ENCODE measurements around the gene CCDC40. TPM values are rescaled to one million over a fixed set of nuclear protein-coding genes. Genes with fewer than 3 reads are reported as not detected.

CCDC40 gene
- total RNA-seq, result 10 to 100 TPM; 21.7 to 38.9 TPM
- 16.3 TPM for polyA plus RNA-seq (2013, experiment 1 of 2)
- 14.2 TPM for polyA plus RNA-seq (2013, experiment 2 of 2)
- long read RNA-seq, experiment 1, partial matches to known transcripts, result 6 of 12 reads
- long read RNA-seq, experiment 1, other reads (novel, unspliced or antisense), result 6 of 12 reads
- long read RNA-seq, experiment 2, transcript CCDC40-201 (11 exons, 1,970 nt), result major isoform, 5 of 23 reads
- long read RNA-seq, experiment 2, partial matches to known transcripts, result 8 of 23 reads
- long read RNA-seq, experiment 2, other reads (novel, unspliced or antisense), result 8 of 23 reads
- long read RNA-seq, experiment 3, full-length matches to known transcripts, result 12 of 48 reads
- long read RNA-seq, experiment 3, partial matches to known transcripts, result 19 of 48 reads
- long read RNA-seq, experiment 3, other reads (novel, unspliced or antisense), result 17 of 48 reads
- long read RNA-seq, experiment 4, transcript CCDC40-201 (11 exons, 1,970 nt), result major isoform, 6 of 26 reads
- long read RNA-seq, experiment 4, partial matches to known transcripts, result 10 of 26 reads
- long read RNA-seq, experiment 4, other reads (novel, unspliced or antisense), result 7 of 26 reads

- no peaks in the 10 kb centered on the region for H3K9me3 ChIP-seq (ENCODE audit: control insufficient read depth, low read length)
- TF ChIP-seq CTCF (conservative IDR thresholded peaks at IDR 0.05), result peak; percentile 25
- peak within 1 kb of the TSS; percentile 99 for H3K27ac ChIP-seq (ENCODE audit: low read depth, low read length)
- H3K27ac Mint-ChIP-seq, result peak within 1 kb of the TSS; percentile 93
- H3K27me3 ChIP-seq (ENCODE audit: control insufficient read depth, insufficient read depth, low read length, poor library complexity, severe bottlenecking), result no peaks in the 10 kb centered on the region
- peak within 1 kb of the TSS; percentile 92 for H3K4me3 Mint-ChIP-seq
- peak within 1 kb of the TSS; percentile 95 for H3K4me3 ChIP-seq (ENCODE audit: low read length)
- DNase-seq, result peak; percentile 97
- 0% methylated on average over 36 to 89 of the region's 89 CpGs for whole genome bisulfite sequencing, 2 experiments (ENCODE audit: insufficient coverage in 1 of 2, insufficient read length in 1 of 2)
- peaks cover 17% of the 10 kb centered on the region for H3K36me3 Mint-ChIP-seq (ENCODE audit: low read depth)
- H3K36me3 ChIP-seq (ENCODE audit: control insufficient read depth, insufficient read depth, low read length), result peaks cover 15% of the 10 kb centered on the region
- H3K27me3 Mint-ChIP-seq (ENCODE audit: insufficient read depth), result no peaks in the 10 kb centered on the region
- peak within 1 kb of the TSS; percentile 93 for H3K9ac ChIP-seq (ENCODE audit: extremely low read depth, low read length, poor library complexity, severe bottlenecking)
- H3K9me3 Mint-ChIP-seq, result no peaks in the 10 kb centered on the region
- peaks cover 3% of the 10 kb centered on the region for H3K4me1 ChIP-seq (ENCODE audit: control insufficient read depth, insufficient read depth, low read length)
- H3K4me1 Mint-ChIP-seq, result peaks cover 30% of the 10 kb centered on the region
Measured at GRCh38 chr17:80035937-80036714, at the start of gene CCDC40. Gene CCDC40 (plus strand): TSS chr17:80036642. CDS start chr17:80036663, 21 bp downstream.

- WGBS, 2 experiments (ENCODE audit: insufficient coverage in 1 of 2, insufficient read length in 1 of 2), result 88 to 94% methylated on average over 16 to 18 of the region's 18 CpGs
- peaks cover 3% of the 10 kb centered on the region for H3K4me1 ChIP-seq (ENCODE audit: control insufficient read depth, insufficient read depth, low read length)
- H3K27me3 Mint-ChIP-seq (ENCODE audit: insufficient read depth), result no peaks in the 10 kb centered on the region
- H3K9ac ChIP-seq (ENCODE audit: extremely low read depth, low read length, poor library complexity, severe bottlenecking), result no peak overlapping the region
- peaks cover 10% of the 10 kb centered on the region for H3K36me3 Mint-ChIP-seq (ENCODE audit: low read depth)
- no peaks in the 10 kb centered on the region for H3K9me3 Mint-ChIP-seq
- no peak overlapping the region for H3K27ac ChIP-seq (ENCODE audit: low read depth, low read length)
- no peaks in the 10 kb centered on the region for H3K36me3 ChIP-seq (ENCODE audit: control insufficient read depth, insufficient read depth, low read length)
- H3K27me3 ChIP-seq (ENCODE audit: control insufficient read depth, insufficient read depth, low read length, poor library complexity, severe bottlenecking), result no peaks in the 10 kb centered on the region
- no peaks in the 10 kb centered on the region for H3K9me3 ChIP-seq (ENCODE audit: control insufficient read depth, low read length)
- DNase-seq, result no peak
- peaks cover 27% of the 10 kb centered on the region for H3K4me1 Mint-ChIP-seq
- H3K27ac Mint-ChIP-seq, result no peak overlapping the region
- no peak for TF ChIP-seq CTCF (conservative IDR thresholded peaks at IDR 0.05)
- H3K4me3 Mint-ChIP-seq, result no peak overlapping the region
- H3K4me3 ChIP-seq (ENCODE audit: low read length), result no peak overlapping the region
Measured at GRCh38 chr17:79987187-79987934, 49.1 kb upstream of the CCDC40 start.

- peaks cover 3% of the 10 kb centered on the region for H3K4me1 ChIP-seq (ENCODE audit: control insufficient read depth, insufficient read depth, low read length)
- H3K36me3 ChIP-seq (ENCODE audit: control insufficient read depth, insufficient read depth, low read length), result no peaks in the 10 kb centered on the region
- no peaks in the 10 kb centered on the region for H3K27me3 ChIP-seq (ENCODE audit: control insufficient read depth, insufficient read depth, low read length, poor library complexity, severe bottlenecking)
- no peak overlapping the region for H3K27ac ChIP-seq (ENCODE audit: low read depth, low read length)
- Mint-ChIP-seq H3K4me3 (no peak overlapping the region), H3K9me3 (no peaks in the 10 kb centered on the region), H3K4me1 (peaks cover 32% of the 10 kb centered on the region), H3K27me3 (ENCODE audit: insufficient read depth) (no peaks in the 10 kb centered on the region), H3K36me3 (ENCODE audit: low read depth) (peaks cover 9% of the 10 kb centered on the region), H3K27ac (no peak overlapping the region)
- no peak overlapping the region for H3K9ac ChIP-seq (ENCODE audit: extremely low read depth, low read length, poor library complexity, severe bottlenecking)
- 88% methylated on average over 7 of the region's 7 CpGs for WGBS, 2 experiments (ENCODE audit: insufficient coverage in 1 of 2, insufficient read length in 1 of 2)
- no peaks in the 10 kb centered on the region for H3K9me3 ChIP-seq (ENCODE audit: control insufficient read depth, low read length)
- no peak for DNase-seq
- no peak for TF ChIP-seq CTCF (conservative IDR thresholded peaks at IDR 0.05)
- H3K4me3 ChIP-seq (ENCODE audit: low read length), result no peak overlapping the region
Measured at GRCh38 chr17:79987935-79988184, 48.6 kb upstream of the CCDC40 start.

All from endodermal cell (in vitro differentiated cells).